ENCODE data around the gene CD86.

- TF ChIP-seq POLR2A (IDR thresholded peaks at IDR 0.05) = no peak
- TF ChIP-seq, protein P1, sequence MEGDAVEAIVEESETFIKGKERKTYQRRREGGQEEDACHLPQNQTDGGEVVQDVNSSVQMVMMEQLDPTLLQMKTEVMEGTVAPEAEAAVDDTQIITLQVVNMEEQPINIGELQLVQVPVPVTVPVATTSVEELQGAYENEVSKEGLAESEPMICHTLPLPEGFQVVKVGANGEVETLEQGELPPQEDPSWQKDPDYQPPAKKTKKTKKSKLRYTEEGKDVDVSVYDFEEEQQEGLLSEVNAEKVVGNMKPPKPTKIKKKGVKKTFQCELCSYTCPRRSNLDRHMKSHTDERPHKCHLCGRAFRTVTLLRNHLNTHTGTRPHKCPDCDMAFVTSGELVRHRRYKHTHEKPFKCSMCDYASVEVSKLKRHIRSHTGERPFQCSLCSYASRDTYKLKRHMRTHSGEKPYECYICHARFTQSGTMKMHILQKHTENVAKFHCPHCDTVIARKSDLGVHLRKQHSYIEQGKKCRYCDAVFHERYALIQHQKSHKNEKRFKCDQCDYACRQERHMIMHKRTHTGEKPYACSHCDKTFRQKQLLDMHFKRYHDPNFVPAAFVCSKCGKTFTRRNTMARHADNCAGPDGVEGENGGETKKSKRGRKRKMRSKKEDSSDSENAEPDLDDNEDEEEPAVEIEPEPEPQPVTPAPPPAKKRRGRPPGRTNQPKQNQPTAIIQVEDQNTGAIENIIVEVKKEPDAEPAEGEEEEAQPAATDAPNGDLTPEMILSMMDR (IDR thresholded peaks at IDR 0.05) = no peak
These were observed 47.0 kb upstream of the CD86 start for GRCh38 chr3:122008166-122008565.
